NCI-H2029 (cell line): ENCODE results near the gene GPR161.

Source experiments
- DNase-seq: peaks from one replicate; lab custom pipeline; 2025; lab: John Stamatoyannopoulos, UW

The GPR161 gene

GRCh38 chr1:168148916-168149315 lies 12.2 kb upstream of the GPR161 start:
- DNase-seq: no peak

- no peak for DNase-seq
Measured at GRCh38 chr1:168146626-168147025, 9.9 kb upstream of the GPR161 start.

GRCh38 chr1:168146160-168146539 lies 9.4 kb upstream of the GPR161 start:
- DNase-seq: no peak

- peak; percentile 64 for DNase-seq
Measured at GRCh38 chr1:168145184-168146159, 8.7 kb upstream of the GPR161 start.

- no peak for DNase-seq
Measured at GRCh38 chr1:168141871-168142385, 5.2 kb upstream of the GPR161 start.

GRCh38 chr1:168139070-168139469 lies 2.3 kb upstream of the GPR161 start:
- DNase-seq: no peak

GRCh38 chr1:168138134-168138533 lies 1.4 kb upstream of the GPR161 start:
- DNase-seq: no peak

GRCh38 chr1:168137515-168137821 lies 738 bp upstream of the GPR161 start:
- DNase-seq: no peak

GRCh38 chr1:168135921-168136708 lies 615 bp downstream of the GPR161 start:
- no peak for DNase-seq

- DNase-seq: no peak
Measured at GRCh38 chr1:168135116-168135920, 1.4 kb downstream of the GPR161 start.

- DNase-seq: no peak
Measured at GRCh38 chr1:168134642-168135041, 2.1 kb downstream of the GPR161 start.

- DNase-seq: no peak
Measured at GRCh38 chr1:168134132-168134531, 2.6 kb downstream of the GPR161 start.

GRCh38 chr1:168129933-168130332 lies 6.8 kb downstream of the GPR161 start:
- no peak for DNase-seq

GRCh38 chr1:168127503-168127902 lies 9.2 kb downstream of the GPR161 start:
- no peak for DNase-seq

- DNase-seq: no peak
Measured at GRCh38 chr1:168125051-168125450, 11.7 kb downstream of the GPR161 start.

- no peak for DNase-seq
Measured at GRCh38 chr1:168121401-168122011, 15.2 kb downstream of the GPR161 start.

GRCh38 chr1:168119750-168120149 lies 17.0 kb downstream of the GPR161 start:
- no peak for DNase-seq

GRCh38 chr1:168116327-168116799 lies 20.4 kb downstream of the GPR161 start:
- DNase-seq: no peak

- peak; percentile 47 for DNase-seq
Measured at GRCh38 chr1:168114845-168115244, 21.9 kb downstream of the GPR161 start.

- DNase-seq: peak; percentile 52
Measured at GRCh38 chr1:168112673-168113305, 23.9 kb downstream of the GPR161 start.
